Measurements from ENCODE around the gene AGPAT4. TPM values are rescaled to one million over a fixed set of nuclear protein-coding genes. Genes with fewer than 3 reads are reported as not detected.
"Not testable (repeated sequence)": the region's sequence is repeated elsewhere in the genome, so short reads cannot be mapped to it uniquely, and the experiment has no call there.

AGPAT4 gene, protein sequence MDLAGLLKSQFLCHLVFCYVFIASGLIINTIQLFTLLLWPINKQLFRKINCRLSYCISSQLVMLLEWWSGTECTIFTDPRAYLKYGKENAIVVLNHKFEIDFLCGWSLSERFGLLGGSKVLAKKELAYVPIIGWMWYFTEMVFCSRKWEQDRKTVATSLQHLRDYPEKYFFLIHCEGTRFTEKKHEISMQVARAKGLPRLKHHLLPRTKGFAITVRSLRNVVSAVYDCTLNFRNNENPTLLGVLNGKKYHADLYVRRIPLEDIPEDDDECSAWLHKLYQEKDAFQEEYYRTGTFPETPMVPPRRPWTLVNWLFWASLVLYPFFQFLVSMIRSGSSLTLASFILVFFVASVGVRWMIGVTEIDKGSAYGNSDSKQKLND
- 2.4 TPM for total RNA-seq
- long read RNA-seq, result 0 reads

DNA sequence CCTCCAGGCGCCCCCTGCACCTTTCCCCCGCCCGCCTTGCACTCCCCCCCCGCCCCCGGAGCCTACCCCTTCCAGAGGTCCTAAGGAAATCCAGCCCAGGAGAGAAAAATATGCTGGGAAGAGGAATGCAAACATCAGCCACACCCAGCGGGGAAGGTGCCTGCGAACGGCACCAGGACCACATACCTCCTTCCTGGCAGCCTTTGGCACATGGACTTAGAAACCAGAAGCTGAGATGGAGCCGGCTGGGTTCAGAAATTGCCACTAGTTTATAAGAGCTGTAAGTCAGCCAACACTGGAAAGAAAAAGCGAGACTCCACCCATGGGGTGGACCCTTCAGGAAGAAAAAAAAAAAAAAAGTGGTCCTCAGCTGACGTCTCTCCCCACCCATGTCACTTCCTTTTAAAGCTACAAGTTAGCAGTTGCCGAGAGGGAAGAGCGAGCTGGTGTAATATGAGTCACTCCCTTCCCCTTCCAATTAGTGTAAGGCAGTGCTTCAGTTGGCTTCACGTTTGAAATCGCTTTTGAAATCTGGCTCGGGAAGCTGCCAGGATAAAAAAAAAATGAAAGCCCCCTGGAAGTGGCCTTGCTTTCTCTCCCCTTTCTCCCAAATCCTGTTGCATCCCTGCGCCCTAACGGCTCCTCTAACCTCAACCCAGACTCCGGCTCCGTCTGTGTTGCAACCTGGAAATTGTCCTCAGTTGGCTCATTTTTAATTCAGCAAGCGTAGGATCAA is at the start of gene AGPAT4:
Gene AGPAT4 (minus strand): TSS at position 310 of the 736 bp plus-strand sequence. CDS start 41,848 bp downstream, outside the sequence.
- DNase-seq (ENCODE audit: missing footprints) (no peak), ATAC-seq (peak; percentile 99)
- intact Hi-C loops (cut with DNase I), result loop anchor here (10.0 kb wide), 1 partner anchor 279 kb away; the partner anchor contains the start of gene MAP3K4

DNA sequence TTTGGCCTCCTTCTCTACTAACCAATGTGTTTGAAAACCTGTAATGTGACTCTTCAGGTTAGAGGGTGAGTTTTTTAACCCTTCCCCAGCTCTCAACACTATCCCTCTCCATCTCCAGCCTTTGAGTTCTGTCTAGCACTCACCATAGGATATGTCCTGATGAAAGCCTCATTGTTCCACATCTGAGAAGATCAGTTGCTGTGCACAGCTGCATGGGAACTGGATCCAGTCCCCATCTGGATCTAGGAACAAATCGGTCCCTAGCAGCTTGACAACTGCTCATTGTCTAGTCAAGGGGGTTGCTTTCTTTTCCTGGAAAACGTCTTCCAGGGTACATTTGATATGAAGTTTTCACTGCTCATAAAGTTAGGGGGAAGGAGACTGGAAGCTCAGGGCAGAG is 45.4 kb upstream of the AGPAT4 start:
- ATAC-seq (no peak), DNase-seq (ENCODE audit: missing footprints) (no peak)
- intact Hi-C loops (cut with DNase I), result no loop called here

DNA sequence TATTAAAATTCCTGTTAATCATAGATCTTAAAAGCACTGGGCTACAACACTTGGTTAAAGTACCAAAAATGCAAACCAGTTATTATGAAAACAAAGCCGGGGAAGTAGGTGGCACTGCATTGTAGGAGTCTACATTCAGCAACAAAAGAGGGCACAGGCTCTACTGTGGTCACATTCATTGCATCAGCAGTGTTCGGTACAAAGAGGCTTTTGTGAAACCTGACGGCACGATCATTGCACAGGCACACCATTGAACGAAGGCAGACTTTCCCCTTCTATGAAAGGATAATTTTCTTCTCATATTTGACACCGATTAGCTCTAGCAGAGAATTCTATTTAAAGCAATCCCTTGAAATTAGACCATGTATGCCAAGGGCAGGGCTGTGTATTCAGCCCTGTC is 44.6 kb upstream of the AGPAT4 start:
- intact Hi-C loops (cut with DNase I), result no loop called here
- DNase-seq (ENCODE audit: missing footprints), result no peak
- ATAC-seq, result no peak

DNA sequence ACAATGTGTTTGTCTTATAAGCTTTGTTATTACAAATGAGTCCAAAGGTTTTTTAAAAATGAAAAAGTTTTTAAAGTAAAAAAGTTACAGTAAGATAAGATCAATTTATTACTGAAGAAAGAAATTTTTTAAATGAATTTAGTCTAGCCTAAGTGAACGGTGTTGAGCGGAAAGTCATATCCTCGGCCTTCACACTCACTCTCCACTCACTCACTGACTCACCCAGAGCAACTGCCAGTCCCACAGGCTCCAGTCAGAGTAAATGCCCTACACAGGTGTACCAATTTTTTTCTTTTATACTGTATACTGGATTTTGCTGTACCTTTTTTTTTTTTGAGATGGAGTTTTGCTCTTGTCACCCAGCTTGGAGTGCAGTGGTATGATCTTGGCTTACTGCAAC is 42.7 kb upstream of the AGPAT4 start:
- DNase-seq (ENCODE audit: missing footprints) (no peak), ATAC-seq (no peak)
- intact Hi-C loops (cut with DNase I), result no loop called here

DNA sequence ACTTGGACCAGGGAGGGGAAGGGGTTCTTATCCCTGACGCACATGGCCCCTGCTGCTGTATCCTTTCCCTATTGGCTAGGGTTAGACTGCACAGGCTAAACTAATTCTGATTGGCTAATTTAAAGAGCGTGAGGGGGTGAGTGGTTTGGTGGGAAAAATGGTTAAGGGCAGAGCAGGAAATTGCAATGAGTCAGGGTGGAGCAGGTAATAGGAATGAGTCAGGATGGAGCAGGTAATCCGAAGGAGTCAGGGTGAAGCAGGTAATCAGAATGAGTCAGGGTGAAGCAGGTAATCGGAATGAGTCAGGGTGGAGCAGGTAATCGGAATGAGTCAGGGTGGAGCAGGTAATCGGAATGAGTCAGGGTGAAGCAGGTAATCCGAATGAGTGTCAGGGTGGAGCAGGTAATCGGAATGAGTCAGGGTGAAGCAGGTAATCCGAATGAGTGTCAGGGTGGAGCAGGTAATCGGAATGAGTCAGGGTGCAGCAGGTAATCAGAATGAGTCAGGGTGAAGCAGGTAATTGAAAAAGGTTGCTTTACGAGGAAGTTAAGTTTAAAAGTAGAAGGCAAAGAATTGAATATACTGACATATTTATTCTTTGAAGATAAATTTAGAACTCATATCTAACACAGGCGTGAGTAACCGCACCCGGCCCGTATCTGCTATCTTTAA is 41.5 kb upstream of the AGPAT4 start:
- ATAC-seq; DNase-seq (ENCODE audit: missing footprints); intact Hi-C loops (cut with DNase I): not testable (repeated sequence)

DNA sequence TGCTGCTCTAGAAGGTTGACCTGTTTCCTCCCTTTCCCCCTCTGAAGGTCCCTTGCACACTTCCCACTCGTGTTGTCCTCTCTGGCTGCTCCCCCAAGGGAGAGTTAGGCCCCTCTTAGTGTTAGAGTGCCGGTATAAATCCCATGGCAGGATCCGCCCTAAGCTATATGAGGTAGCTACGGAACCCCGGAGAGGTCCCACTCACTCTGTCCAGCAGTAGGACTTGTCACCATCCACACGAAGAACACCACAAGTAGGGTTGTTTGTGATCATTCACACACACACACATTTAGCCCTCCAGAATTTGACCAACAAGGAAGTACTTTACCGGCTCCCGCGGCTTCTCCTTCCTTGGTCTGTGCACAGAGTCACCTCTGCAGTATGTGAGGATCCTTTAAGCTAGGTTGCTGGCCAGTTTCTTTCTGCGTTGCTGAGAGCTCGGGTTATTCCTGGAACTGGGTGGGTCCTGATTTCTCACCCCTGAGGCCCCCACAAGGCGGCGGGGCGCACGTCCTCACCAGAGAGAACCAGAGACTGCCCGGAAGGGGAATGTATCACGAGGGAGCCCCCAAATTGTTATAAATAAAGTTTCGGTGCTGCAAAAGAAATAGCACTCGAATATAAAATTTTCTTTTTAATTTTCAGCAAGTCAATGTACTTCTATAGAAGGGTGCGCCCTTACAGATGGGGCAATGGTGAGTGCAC is 40.8 kb upstream of the AGPAT4 start:
- ATAC-seq; intact Hi-C loops (cut with DNase I); DNase-seq (ENCODE audit: missing footprints): not testable (repeated sequence)

DNA sequence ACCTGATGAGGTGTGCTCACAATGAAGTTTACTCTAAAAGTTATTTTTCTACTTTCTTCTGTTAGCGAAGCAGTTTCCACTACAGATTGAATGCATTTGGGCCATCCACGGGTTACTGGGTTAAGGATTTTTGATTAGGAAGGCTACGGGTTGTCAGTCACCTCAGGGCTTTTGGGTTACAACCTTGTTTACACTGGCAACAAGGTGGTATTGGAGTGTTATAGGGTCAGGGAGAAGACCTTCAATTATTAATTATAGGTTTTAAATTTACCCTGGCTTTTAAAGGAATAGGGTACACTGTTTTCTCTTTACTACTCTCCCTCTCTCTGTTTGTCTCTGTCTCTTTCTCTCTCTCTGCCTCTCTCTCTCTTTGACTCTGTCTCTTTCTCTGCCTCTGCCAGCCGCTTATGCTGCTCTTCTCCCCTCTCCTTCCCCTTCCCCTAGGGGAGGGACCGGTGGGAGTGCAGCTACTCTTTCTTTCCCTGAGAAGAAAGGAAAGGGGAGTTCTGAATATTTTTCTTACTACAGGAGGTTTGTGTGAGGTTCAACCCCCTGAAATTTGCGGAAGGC is 40.2 kb upstream of the AGPAT4 start:
- ATAC-seq (no peak), DNase-seq (ENCODE audit: missing footprints) (no peak)
- intact Hi-C loops (cut with DNase I), result no loop called here

DNA sequence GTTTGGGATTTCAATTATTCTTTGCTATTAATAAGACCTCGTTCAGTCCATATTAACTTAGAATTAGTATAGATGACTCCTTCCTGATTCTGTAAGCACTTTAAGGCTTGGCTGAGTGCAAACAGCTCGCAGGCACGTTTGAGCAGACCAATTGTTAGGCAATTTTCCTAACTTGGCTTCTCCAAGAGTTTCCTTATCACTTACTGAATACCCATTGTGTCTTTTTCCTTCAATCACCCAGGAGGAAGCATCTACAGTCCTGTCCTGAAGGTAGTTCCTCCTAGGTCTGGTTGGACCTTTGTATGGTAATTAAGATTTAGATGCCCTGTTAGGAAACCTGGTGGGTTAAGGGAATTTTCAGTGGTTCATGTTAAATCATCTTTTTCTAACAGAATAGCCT is 39.6 kb upstream of the AGPAT4 start:
- intact Hi-C loops (cut with DNase I); DNase-seq (ENCODE audit: missing footprints); ATAC-seq: not testable (repeated sequence)

DNA sequence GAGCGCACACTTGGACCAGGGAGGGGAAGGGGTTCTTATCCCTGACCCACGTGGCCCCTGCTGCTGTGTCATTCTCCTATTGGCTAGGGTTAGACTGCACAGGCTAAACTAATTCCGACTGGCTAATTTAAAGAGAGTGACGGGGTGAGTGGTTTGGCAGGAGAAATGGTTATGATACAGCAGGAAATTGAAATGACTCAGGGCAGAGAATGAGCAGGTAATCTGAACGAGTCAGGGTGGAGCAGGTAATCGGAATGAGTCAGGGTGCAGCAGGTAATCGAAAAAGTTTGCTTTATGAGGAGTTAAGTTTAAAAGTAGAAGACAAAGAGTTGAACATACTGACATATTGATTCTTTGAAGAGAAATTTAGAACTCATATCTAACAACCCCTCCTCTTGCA is 35.9 kb upstream of the AGPAT4 start:
- ATAC-seq; DNase-seq (ENCODE audit: missing footprints); intact Hi-C loops (cut with DNase I): not testable (repeated sequence)

DNA sequence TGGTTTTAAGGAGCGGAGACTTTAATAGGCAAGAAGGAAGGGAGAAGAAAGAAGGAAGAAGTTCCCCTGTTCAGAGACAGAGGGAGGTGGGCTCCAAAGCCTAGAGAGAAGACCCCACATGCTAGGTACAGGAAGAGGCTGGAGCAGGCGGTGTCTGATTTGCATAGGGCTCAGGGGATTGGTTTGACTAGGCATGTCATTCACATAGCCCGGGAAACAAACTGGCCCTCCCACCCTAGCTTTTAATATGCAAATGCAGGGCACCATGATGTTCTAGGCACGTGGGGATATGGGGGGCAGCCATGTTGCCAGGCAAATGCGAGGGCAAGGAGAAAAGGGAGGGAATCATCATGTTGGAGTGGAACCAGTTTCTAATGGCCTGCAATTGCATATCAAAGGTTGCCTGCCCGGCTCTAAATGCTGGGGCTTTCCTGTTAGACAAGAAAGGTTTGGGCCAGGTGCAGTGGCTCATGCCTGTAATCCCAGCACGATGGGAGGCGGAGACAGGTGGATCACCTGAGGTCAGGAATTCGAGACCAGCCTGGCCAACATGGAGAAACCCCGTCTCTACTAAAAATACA is 34.3 kb upstream of the AGPAT4 start:
- DNase-seq (ENCODE audit: missing footprints) (no peak), ATAC-seq (no peak)
- intact Hi-C loops (cut with DNase I), result no loop called here

DNA sequence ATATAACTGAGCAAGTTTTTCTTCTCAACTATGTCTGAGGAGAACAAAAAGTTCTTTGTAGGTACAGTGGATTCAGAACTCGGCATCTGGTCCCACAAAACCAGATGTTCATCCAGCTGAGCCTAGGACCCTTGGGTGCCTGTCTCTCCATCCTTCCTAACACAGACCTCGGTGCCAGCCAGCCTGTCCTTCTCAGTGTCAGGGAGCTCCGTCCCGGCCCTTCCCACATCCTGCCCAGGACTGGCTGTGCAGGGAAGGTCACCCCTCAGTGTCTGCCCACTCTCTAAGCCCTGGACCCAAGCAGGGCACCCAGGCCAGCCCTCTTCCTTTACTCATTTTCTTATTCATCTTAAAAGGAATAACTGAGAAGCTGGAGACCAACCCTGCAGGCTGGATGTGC is 32.0 kb upstream of the AGPAT4 start:
- ATAC-seq, result no peak
- DNase-seq (ENCODE audit: missing footprints), result no peak
- intact Hi-C loops (cut with DNase I), result no loop called here

DNA sequence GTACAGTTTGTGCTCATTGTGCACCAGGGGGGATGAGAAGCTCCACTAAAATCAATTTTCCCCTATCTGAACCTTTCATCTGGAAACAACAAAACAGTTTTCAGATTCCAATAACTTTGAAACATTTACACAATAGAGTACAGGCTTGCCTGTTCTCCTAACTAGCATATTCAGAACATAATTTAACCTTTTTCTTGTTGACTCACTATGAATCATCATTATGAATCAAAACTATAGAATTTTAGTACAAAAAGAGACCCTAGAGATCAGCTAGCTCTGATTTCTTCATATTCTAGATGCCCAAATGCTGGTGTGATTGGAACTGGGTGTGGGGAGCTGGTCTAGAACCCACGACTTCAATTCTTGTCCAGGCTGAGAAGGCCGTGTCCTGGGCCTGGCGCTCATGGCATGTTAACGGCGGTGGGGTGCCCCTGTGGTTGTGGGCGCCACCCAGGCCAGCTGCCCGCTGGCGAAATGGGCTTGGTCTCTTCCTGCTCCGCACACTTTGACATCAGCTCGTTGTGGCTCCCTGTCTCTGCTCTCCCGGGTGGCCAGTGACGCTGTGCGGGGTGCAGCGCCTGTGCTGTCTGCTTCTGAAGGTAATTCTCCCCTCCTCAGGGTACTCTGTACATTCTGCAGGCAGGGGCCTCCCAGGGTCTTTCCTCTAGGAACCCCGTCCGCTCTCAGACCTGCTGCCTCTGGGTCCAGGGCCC is 29.9 kb upstream of the AGPAT4 start:
- intact Hi-C loops (cut with DNase I), result no loop called here
- DNase-seq (ENCODE audit: missing footprints), result no peak
- no peak for ATAC-seq

DNA sequence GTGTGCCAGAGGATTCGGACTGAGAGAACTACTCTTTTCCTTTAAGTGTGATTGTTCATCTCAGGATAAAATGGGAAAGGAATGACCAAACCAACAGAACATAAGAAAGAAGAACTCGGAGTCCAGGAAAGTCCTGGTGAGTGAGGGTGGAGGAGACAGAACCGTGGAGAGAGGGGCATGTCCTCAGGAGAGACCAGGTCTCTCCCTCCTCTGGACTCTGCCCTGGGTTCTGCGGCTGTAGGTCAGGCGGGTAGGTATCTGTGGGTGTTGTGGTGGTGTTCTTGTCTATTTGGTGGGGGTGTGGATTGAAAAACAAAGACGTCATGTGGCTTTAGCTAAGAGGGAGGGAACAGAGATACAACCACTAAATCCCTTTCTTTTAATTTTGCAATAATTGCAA is 29.1 kb upstream of the AGPAT4 start:
- intact Hi-C loops (cut with DNase I), result no loop called here

DNA sequence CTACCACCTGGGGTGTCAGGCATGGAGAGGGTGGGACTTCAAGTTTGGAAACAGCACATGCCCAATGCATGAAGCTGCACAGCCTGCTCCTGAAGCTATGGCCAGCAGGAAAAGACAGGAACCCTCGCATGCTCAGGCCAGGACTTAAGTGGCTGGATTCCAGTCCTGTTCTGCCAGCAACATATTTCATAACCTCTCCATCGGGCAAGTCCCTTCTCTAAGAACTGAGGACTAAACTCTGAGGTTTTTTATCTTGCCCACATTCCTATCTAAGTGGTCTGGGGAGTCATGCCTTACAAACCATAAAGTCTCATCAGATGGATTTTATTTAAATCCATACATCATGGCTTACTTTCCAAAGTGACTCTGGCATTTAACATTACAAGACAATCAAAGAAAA is 27.5 kb upstream of the AGPAT4 start:
- ATAC-seq (peak; percentile 88), DNase-seq (ENCODE audit: missing footprints) (no peak)
- intact Hi-C loops (cut with DNase I), result no loop called here

More for the DNA sequence above, 29.1 kb upstream of the AGPAT4 start:
- no peak for ATAC-seq
- no peak for DNase-seq (ENCODE audit: missing footprints)

DNA sequence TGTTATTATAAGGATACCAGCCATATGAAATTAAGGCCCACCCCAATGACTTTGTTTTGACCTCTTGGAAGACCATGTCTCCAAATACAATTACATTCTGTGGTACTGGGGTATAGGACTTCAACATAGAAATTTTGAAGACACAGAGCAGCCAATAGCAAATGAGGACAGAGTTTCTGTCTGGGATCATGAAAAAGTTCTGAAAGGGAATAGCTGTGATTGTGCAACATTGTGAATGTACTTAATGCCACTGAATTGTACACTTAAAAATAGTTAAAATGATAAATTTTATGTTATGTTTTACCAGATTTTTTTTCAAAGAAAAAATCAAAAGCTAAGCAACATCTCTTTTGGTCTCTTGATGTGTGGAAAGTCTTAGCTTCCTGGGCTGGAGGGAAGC is 27.0 kb upstream of the AGPAT4 start:
- intact Hi-C loops (cut with DNase I), result no loop called here
- DNase-seq (ENCODE audit: missing footprints), result no peak
- no peak for ATAC-seq

DNA sequence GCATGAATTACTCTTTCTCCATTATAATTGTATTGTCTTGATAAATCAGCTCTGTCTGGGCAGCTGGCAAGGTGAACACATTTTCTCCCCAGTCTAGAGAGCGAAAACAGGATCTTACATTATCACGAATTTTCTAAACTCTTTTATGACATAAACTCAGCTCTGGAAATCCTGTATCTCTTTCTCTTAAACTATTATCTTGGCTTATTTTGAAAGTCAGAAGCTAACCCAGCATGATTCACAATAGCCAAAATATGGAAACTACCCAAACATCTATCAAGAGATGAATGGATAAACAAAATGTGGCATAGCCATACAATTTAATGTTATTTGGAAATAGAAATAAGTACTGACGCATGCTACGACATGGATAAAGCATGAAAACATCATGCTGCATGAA is 25.9 kb upstream of the AGPAT4 start:
- intact Hi-C loops (cut with DNase I), result loop anchor here (10.0 kb wide), 1 partner anchor 135 kb away; no protein-coding TSS in a partner anchor
- DNase-seq (ENCODE audit: missing footprints) (no peak), ATAC-seq (no peak)

DNA sequence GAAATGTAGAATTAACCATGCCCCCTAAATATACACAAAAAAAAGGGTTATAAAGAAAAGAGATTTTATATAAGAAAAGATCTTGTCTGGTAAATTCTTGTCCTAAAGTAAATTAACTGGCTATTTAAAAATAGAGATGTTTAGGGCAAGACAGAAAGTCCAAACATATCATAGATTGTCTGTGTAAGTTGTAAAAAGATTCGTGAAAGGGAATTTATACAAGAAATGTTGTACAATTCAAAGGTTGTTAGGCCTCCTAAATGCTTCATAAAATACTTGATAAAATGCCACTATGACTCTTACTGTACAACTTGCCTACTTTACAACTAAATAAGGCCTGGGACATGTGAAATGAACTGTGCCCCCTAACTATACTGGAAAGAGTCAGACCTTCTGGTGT is 21.9 kb upstream of the AGPAT4 start:
- no peak for ATAC-seq
- intact Hi-C loops (cut with DNase I), result loop anchor here (10.0 kb wide), 1 partner anchor 131 kb away; no protein-coding TSS in a partner anchor
- no peak for DNase-seq (ENCODE audit: missing footprints)

Measured in Right ventricle myocardium inferior (tissue), 1 donor.